GM23338 (cell line): Measurements from ENCODE around the gene SLC8A1. TPM values are rescaled to one million over a fixed set of nuclear protein-coding genes. Genes with fewer than 3 reads are reported as not detected.

Experiments used
- ATAC-seq: fragments of 200-7000 bp; cut with Tn5 transposase; 3 replicates; pipeline ENCODE4 v1.9.1; 2020
- DNase-seq: peaks from one replicate; pipeline ENCODE4 v3.0.0-alpha.2; 2015; ENCODE audit warnings: low spot score
- H2AFZ ChIP-seq: fragments of 200-600 bp; sonication (generic); 2 replicates; pipeline ENCODE4 v1.8.0; 2016; ENCODE audit warnings: antibody characterized with exemption, mild to moderate bottlenecking, moderate library complexity
- H3F3A ChIP-seq: fragments of 200-600 bp; sonication (generic); replicated peaks from 2 replicates; pipeline ENCODE4 v1.8.0; 2017; ENCODE audit warnings: antibody characterized with exemption, mixed run types, low read depth
- H3K27ac ChIP-seq: fragments of 200-600 bp; sonication (generic); 2 replicates; pipeline ENCODE4 v1.6.1; 2016; ENCODE audit warnings: low read depth
- H3K27me3 ChIP-seq: fragments of 200-600 bp; sonication (generic); 2 replicates; pipeline ENCODE4 v1.8.0; 2016; ENCODE audit warnings: mild to moderate bottlenecking, mixed run types, moderate library complexity; ENCODE audit not compliant: insufficient read depth
- H3K36me3 ChIP-seq: fragments of 200-600 bp; sonication (generic); 2 replicates; pipeline ENCODE4 v1.8.0; 2016; ENCODE audit warnings: mild to moderate bottlenecking; ENCODE audit not compliant: insufficient read depth
- H3K4me1 ChIP-seq: fragments of 200-600 bp; sonication (generic); 2 replicates; pipeline ENCODE4 v1.8.0; 2016; ENCODE audit warnings: mild to moderate bottlenecking, moderate library complexity; ENCODE audit not compliant: insufficient read depth
- H3K4me2 ChIP-seq: fragments of 200-600 bp; sonication (generic); 2 replicates; pipeline ENCODE4 v1.7.1; 2017; ENCODE audit warnings: mixed run types
- H3K4me3 ChIP-seq: fragments of 200-600 bp; sonication (generic); 2 replicates; pipeline ENCODE4 v1.6.1; 2016; ENCODE audit warnings: mixed run types
- H3K79me2 ChIP-seq: fragments of 200-600 bp; sonication (generic); replicated peaks from 2 replicates; pipeline ENCODE4 v1.8.0; 2017; ENCODE audit warnings: mild to moderate bottlenecking; ENCODE audit not compliant: insufficient read depth
- H3K9me2 ChIP-seq: fragments of 200-600 bp; sonication (generic); 2 replicates; pipeline ENCODE4 v1.8.0; 2017; ENCODE audit not compliant: insufficient read depth
- H4K20me1 ChIP-seq: fragments of 200-600 bp; sonication (generic); replicated peaks from 2 replicates; pipeline ENCODE4 v1.8.0; 2017; ENCODE audit warnings: mild to moderate bottlenecking; ENCODE audit not compliant: insufficient read depth
- H3K27ac Mint-ChIP-seq: 2 replicates; pipeline ENCODE4 v1.8.0; 2020; ENCODE audit warnings: inconsistent platforms, mild to moderate bottlenecking, moderate library complexity, mixed read lengths
- H3K27me3 Mint-ChIP-seq: 3 replicates; pipeline ENCODE4 v1.8.0; 2022; ENCODE audit warnings: low read depth, mild to moderate bottlenecking, moderate library complexity, mixed read lengths, inconsistent platforms; ENCODE audit not compliant: insufficient read depth, poor library complexity
- H3K36me3 Mint-ChIP-seq: 3 replicates; pipeline ENCODE4 v1.8.0; 2021; ENCODE audit warnings: low read depth, mild to moderate bottlenecking, inconsistent platforms, moderate library complexity, mixed read lengths
- H3K4me1 Mint-ChIP-seq: 3 replicates; pipeline ENCODE4 v1.8.0; 2020; ENCODE audit warnings: mild to moderate bottlenecking, inconsistent platforms, mixed read lengths
- H3K4me3 Mint-ChIP-seq: 3 replicates; pipeline ENCODE4 v1.8.0; 2021; ENCODE audit warnings: moderate library complexity, mild to moderate bottlenecking, inconsistent platforms, mixed read lengths
- H3K9me3 Mint-ChIP-seq: 3 replicates; pipeline ENCODE4 v1.8.0; 2020; ENCODE audit warnings: moderate library complexity, mild to moderate bottlenecking, inconsistent platforms, mixed read lengths
- CREB1 ChIP-seq: fragments of 250-450 bp; sonication (Bioruptor Pico); IDR thresholded peaks from 2 replicates; pipeline ENCODE4 v1.5.0; 2020; ENCODE audit warnings: low read depth, mild to moderate bottlenecking, moderate library complexity
- EZH2 ChIP-seq: fragments of 200-600 bp; sonication (generic); IDR thresholded peaks from one replicate; pipeline ENCODE4 v1.8.0; 2017; ENCODE audit warnings: antibody characterized with exemption, mild to moderate bottlenecking, low read depth; ENCODE audit not compliant: unreplicated experiment
- EZH2phosphoT487 ChIP-seq: fragments of 200-600 bp; sonication (generic); IDR thresholded peaks from one replicate; pipeline ENCODE4 v1.8.1; 2018; ENCODE audit warnings: antibody characterized with exemption; ENCODE audit not compliant: unreplicated experiment
- JUNB ChIP-seq: IDR thresholded peaks from one replicate; pipeline ENCODE4 v1.6.1; 2016; ENCODE audit warnings: antibody characterized with exemption; ENCODE audit not compliant: unreplicated experiment
- NANOG ChIP-seq: IDR thresholded peaks from 2 replicates; pipeline ENCODE4 v1.6.1; 2016; ENCODE audit warnings: antibody characterized with exemption, borderline replicate concordance
- POLR2AphosphoS5 ChIP-seq: IDR thresholded peaks from 2 replicates; pipeline ENCODE4 v1.6.1; 2016; ENCODE audit warnings: antibody characterized with exemption, low read depth
- STAT1 ChIP-seq: IDR thresholded peaks from one replicate; pipeline ENCODE4 v1.6.1; 2016; ENCODE audit warnings: antibody characterized with exemption; ENCODE audit not compliant: unreplicated experiment
- ZNF114 ChIP-seq: fragments of 250-450 bp; sonication (Bioruptor Pico); IDR thresholded peaks from 2 replicates; pipeline ENCODE4 v1.5.0; 2020; ENCODE audit warnings: mild to moderate bottlenecking, moderate library complexity
- polyA plus RNA-seq: library from polyadenylated mRNA; unstranded; fragments of >200 nt; fragmentation: Nextera tagmentation; extraction: Ambion mirVana; gene quantifications from 2 replicates; pipeline ENCODE4 v1.2.1, GENCODE V29; 2016
- total RNA-seq: library from RNA; depleted of rRNA; stranded (reverse); fragments of >200 nt; shearing (Covaris generic); gene quantifications from 2 replicates; pipeline ENCODE4 v1.2.3, GENCODE V29; 2014
- TF ChIP-seq, protein P1 (sequence below): fragments of 250-450 bp; sonication (Bioruptor Pico); IDR thresholded peaks from 2 replicates; pipeline ENCODE4 v1.5.0; 2020; ENCODE audit warnings: mild to moderate bottlenecking, moderate library complexity
- TF ChIP-seq, protein P2 (sequence below), 2 experiments: fragments of 200-600 bp in 1 of 2; sonication (generic) in 1 of 2; conservative IDR thresholded peaks; 2 replicates each; pipeline versions ENCODE4 v1.5.1 to v1.6.1; 2016 to 2017; ENCODE audit warnings: antibody characterized with exemption in 2 of 2, low read depth in 2 of 2, mild to moderate bottlenecking in 2 of 2, moderate library complexity in 1 of 2
- TF ChIP-seq, protein P3 (sequence below): IDR thresholded peaks from 2 replicates; pipeline ENCODE4 v1.6.1; 2016; ENCODE audit warnings: antibody characterized with exemption
- TF ChIP-seq, protein P4 (sequence below): IDR thresholded peaks from one replicate; pipeline ENCODE4 v1.6.1; 2018; ENCODE audit warnings: antibody characterized with exemption; ENCODE audit not compliant: unreplicated experiment

SLC8A1 gene
- total and polyA plus RNA-seq, 2 experiments from 2014 or later = 2.5 to 3.3 TPM

DNA sequence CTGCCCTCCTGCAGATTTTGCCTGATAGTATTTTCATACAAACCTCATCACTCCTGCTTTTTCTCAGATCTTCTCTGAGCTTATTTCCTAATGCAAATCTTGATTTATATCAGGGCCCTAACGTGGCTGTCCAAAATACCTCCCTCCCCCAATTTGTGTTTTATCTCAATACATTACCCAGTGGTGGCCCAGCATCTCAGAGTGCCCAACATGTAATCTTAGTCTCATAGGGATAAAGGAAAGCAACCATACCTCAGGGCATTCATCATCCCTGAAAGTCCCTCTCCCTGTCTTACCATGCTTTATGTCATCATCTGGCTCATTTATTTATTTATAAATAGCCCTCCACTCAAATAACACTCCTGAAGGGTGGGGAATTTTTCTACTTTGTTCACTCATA, 135.3 kb downstream of the SLC8A1 start:
- H3K36me3 Mint-ChIP-seq = peaks cover 5% of the 10 kb centered on the region; the same call in 2 of the 3 replicates
- Histone ChIP-seq H3K4me2 (no peak overlapping the region), H3K36me3 (no peaks in the 10 kb centered on the region), H3K9me2 (no peaks in the 10 kb centered on the region), H3K79me2 (no peaks in the 10 kb centered on the region), H3K27me3 (no peaks in the 10 kb centered on the region), H3K4me3 (no peak overlapping the region), H3K27ac (no peak overlapping the region), H4K20me1 (no peaks in the 10 kb centered on the region), H3F3A (no peaks in the 10 kb centered on the region), H3K4me1 (no peaks in the 10 kb centered on the region), H2AFZ (no peak overlapping the region)
- TF ChIP-seq, protein P1, sequence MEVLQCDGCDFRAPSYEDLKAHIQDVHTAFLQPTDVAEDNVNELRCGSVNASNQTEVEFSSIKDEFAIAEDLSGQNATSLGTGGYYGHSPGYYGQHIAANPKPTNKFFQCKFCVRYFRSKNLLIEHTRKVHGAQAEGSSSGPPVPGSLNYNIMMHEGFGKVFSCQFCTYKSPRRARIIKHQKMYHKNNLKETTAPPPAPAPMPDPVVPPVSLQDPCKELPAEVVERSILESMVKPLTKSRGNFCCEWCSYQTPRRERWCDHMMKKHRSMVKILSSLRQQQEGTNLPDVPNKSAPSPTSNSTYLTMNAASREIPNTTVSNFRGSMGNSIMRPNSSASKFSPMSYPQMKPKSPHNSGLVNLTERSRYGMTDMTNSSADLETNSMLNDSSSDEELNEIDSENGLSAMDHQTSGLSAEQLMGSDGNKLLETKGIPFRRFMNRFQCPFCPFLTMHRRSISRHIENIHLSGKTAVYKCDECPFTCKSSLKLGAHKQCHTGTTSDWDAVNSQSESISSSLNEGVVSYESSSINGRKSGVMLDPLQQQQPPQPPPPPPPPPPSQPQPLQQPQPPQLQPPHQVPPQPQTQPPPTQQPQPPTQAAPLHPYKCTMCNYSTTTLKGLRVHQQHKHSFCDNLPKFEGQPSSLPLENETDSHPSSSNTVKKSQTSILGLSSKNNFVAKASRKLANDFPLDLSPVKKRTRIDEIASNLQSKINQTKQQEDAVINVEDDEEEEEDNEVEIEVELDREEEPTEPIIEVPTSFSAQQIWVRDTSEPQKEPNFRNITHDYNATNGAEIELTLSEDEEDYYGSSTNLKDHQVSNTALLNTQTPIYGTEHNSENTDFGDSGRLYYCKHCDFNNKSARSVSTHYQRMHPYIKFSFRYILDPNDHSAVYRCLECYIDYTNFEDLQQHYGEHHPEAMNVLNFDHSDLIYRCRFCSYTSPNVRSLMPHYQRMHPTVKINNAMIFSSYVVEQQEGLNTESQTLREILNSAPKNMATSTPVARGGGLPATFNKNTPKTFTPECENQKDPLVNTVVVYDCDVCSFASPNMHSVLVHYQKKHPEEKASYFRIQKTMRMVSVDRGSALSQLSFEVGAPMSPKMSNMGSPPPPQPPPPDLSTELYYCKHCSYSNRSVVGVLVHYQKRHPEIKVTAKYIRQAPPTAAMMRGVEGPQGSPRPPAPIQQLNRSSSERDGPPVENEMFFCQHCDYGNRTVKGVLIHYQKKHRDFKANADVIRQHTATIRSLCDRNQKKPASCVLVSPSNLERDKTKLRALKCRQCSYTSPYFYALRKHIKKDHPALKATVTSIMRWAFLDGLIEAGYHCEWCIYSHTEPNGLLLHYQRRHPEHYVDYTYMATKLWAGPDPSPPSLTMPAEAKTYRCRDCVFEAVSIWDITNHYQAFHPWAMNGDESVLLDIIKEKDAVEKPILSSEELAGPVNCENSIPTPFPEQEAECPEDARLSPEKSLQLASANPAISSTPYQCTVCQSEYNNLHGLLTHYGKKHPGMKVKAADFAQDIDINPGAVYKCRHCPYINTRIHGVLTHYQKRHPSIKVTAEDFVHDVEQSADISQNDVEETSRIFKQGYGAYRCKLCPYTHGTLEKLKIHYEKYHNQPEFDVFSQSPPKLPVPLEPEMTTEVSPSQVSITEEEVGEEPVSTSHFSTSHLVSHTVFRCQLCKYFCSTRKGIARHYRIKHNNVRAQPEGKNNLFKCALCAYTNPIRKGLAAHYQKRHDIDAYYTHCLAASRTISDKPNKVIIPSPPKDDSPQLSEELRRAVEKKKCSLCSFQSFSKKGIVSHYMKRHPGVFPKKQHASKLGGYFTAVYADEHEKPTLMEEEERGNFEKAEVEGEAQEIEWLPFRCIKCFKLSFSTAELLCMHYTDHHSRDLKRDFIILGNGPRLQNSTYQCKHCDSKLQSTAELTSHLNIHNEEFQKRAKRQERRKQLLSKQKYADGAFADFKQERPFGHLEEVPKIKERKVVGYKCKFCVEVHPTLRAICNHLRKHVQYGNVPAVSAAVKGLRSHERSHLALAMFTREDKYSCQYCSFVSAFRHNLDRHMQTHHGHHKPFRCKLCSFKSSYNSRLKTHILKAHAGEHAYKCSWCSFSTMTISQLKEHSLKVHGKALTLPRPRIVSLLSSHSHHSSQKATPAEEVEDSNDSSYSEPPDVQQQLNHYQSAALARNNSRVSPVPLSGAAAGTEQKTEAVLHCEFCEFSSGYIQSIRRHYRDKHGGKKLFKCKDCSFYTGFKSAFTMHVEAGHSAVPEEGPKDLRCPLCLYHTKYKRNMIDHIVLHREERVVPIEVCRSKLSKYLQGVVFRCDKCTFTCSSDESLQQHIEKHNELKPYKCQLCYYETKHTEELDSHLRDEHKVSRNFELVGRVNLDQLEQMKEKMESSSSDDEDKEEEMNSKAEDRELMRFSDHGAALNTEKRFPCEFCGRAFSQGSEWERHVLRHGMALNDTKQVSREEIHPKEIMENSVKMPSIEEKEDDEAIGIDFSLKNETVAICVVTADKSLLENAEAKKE (CRISPR knock-in tag) = no peak
- TF ChIP-seq EZH2 (no peak), ZNF114 (CRISPR knock-in tag) (no peak), POLR2AphosphoS5 (no peak), NANOG (no peak), CREB1 (no peak), STAT1 (no peak), JUNB (no peak), EZH2phosphoT487 (no peak)
- TF ChIP-seq, protein P2, sequence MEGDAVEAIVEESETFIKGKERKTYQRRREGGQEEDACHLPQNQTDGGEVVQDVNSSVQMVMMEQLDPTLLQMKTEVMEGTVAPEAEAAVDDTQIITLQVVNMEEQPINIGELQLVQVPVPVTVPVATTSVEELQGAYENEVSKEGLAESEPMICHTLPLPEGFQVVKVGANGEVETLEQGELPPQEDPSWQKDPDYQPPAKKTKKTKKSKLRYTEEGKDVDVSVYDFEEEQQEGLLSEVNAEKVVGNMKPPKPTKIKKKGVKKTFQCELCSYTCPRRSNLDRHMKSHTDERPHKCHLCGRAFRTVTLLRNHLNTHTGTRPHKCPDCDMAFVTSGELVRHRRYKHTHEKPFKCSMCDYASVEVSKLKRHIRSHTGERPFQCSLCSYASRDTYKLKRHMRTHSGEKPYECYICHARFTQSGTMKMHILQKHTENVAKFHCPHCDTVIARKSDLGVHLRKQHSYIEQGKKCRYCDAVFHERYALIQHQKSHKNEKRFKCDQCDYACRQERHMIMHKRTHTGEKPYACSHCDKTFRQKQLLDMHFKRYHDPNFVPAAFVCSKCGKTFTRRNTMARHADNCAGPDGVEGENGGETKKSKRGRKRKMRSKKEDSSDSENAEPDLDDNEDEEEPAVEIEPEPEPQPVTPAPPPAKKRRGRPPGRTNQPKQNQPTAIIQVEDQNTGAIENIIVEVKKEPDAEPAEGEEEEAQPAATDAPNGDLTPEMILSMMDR (conservative IDR thresholded peaks at IDR 0.05; ENCODE audit: low read depth in 2 of 2) = no peak
- TF ChIP-seq, protein P3, sequence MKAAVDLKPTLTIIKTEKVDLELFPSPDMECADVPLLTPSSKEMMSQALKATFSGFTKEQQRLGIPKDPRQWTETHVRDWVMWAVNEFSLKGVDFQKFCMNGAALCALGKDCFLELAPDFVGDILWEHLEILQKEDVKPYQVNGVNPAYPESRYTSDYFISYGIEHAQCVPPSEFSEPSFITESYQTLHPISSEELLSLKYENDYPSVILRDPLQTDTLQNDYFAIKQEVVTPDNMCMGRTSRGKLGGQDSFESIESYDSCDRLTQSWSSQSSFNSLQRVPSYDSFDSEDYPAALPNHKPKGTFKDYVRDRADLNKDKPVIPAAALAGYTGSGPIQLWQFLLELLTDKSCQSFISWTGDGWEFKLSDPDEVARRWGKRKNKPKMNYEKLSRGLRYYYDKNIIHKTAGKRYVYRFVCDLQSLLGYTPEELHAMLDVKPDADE = no peak
- TF ChIP-seq, protein P4, sequence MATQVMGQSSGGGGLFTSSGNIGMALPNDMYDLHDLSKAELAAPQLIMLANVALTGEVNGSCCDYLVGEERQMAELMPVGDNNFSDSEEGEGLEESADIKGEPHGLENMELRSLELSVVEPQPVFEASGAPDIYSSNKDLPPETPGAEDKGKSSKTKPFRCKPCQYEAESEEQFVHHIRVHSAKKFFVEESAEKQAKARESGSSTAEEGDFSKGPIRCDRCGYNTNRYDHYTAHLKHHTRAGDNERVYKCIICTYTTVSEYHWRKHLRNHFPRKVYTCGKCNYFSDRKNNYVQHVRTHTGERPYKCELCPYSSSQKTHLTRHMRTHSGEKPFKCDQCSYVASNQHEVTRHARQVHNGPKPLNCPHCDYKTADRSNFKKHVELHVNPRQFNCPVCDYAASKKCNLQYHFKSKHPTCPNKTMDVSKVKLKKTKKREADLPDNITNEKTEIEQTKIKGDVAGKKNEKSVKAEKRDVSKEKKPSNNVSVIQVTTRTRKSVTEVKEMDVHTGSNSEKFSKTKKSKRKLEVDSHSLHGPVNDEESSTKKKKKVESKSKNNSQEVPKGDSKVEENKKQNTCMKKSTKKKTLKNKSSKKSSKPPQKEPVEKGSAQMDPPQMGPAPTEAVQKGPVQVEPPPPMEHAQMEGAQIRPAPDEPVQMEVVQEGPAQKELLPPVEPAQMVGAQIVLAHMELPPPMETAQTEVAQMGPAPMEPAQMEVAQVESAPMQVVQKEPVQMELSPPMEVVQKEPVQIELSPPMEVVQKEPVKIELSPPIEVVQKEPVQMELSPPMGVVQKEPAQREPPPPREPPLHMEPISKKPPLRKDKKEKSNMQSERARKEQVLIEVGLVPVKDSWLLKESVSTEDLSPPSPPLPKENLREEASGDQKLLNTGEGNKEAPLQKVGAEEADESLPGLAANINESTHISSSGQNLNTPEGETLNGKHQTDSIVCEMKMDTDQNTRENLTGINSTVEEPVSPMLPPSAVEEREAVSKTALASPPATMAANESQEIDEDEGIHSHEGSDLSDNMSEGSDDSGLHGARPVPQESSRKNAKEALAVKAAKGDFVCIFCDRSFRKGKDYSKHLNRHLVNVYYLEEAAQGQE = no peak
- H3K27ac Mint-ChIP-seq = no peak overlapping the region
- no peaks in the 10 kb centered on the region for H3K27me3 Mint-ChIP-seq
- H3K4me1 Mint-ChIP-seq = peaks cover 10% of the 10 kb centered on the region; the same call in 2 of the 3 replicates
- DNase-seq = no peak
- ATAC-seq = no peak
- no peak overlapping the region for H3K4me3 Mint-ChIP-seq
- peaks cover 13% of the 10 kb centered on the region; the same call in 2 of the 3 replicates for H3K9me3 Mint-ChIP-seq
